ELF-1 (cell line): Measurements from ENCODE around the gene TAS2R50.
"Not testable (repeated sequence)": the region's sequence is repeated elsewhere in the genome, so short reads cannot be mapped to it uniquely, and the experiment has no call there.

Experiments used
- DNase-seq: peaks from one replicate; pipeline ENCODE4 v3.0.0-alpha.2; 2016; ENCODE audit warnings: low read depth, low spot score

TAS2R50 gene

DNA sequence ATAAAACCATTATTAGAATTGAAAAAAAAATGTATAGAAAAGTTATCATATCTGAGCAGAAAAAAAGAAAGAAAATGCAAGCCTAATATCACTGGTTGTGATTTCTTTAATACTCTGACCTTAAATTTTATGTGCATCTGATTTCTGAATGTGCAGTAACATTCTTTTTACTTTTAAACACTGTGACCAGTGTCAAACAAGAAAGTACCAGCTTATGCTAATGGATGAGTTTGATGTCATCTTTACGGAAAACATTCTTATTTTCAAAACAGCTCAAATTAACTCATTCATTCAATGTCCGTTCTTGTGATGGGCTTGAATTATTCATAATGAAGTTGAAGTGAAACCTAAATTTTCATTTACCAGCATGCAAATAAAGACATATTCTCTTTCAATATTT lies at the start of gene TAS2R50:
TSS of gene TAS2R50 (minus strand) at position 101 of the 400 bp plus-strand sequence. CDS start at position 49, 52 bp downstream.
- DNase-seq = no peak

DNA sequence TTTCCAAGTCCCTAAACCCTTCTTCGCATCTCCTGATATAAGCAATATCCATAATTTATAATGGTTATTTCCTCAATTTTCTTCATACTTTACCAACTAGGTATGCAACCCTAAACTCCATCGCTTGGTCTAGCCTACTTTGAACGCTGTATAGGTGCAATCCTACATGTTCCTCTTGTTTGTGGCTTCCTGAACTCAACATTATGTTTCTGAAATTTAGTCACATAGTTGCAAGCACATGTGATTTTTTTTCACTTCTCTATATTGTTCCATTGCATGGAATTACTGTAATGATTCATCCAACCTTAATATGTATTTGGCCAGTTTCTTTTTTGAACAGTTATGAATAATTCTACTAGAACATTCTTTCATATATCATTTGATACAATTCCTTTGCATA lies 47.2 kb upstream of the TAS2R50 start:
- not testable (repeated sequence) for DNase-seq

GRCh38 chr12:11031307-11031706 lies 44.6 kb upstream of the TAS2R50 start, which contains the start of gene TAS2R31:
TSS of gene TAS2R31 (minus strand) at chr12:11031407. CDS start at chr12:11031335, 72 bp downstream.
- no peak for DNase-seq

- peak; percentile 30 for DNase-seq
These were observed 39.4 kb upstream of the TAS2R50 start for GRCh38 chr12:11026118-11026517.

DNA sequence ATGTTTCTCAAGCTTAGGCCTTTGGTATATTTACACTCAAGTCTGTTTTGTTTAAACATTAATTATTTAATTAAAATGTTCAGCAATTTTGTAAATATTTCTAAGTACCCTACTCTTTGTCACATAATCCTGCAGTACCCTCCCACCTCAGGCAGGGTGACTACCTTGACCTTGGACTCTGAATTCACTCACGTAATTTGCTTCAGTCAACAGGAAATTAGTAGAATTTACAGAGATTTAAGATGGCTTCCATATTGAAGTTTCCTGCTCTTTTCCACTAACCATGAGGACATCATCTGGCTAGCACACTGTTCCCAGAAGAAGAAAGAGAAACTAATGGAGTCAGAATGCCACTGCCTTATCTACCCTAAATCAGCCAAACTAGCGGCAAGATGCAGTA lies 36.7 kb upstream of the TAS2R50 start:
- DNase-seq = no peak

GRCh38 chr12:11022520-11022919 lies 35.8 kb upstream of the TAS2R50 start, which contains the start of gene TAS2R19:
TSS of gene TAS2R19 (minus strand) at chr12:11022620. CDS start at chr12:11022571, 49 bp downstream.
- no peak for DNase-seq

- no peak for DNase-seq
These were observed 30.2 kb upstream of the TAS2R50 start for GRCh38 chr12:11016937-11017336.

DNA sequence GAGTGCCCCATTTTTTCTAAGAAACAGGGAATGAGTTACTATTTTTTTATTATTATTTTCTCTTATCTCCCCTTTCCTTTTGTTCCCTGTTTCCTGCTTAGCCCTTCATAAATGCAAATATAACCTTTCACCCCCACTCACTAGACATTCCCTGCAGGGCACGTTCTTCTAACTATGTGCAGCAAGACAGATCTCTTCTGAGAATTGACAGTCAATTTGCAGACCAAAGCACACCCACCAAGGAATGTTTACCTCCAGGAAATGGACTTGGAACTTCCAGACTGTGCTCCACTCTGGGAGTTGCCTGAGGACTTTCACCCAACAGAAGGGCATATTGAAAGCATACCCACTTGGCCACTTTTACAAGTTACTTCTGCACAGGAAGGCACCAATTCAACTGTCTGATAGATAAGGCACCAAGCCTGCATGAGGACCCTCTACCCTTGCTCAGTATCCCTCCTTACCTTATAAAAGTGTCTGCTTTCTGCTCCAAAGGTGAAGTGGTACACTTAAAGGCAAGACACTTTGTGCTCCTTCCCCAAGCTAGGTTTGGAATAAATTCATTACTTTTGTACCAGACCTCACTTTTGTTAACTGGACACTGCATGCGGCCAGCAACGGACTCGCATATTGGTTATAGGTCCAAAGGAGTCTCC lies 29.2 kb upstream of the TAS2R50 start:
- DNase-seq = peak; percentile 22

DNA sequence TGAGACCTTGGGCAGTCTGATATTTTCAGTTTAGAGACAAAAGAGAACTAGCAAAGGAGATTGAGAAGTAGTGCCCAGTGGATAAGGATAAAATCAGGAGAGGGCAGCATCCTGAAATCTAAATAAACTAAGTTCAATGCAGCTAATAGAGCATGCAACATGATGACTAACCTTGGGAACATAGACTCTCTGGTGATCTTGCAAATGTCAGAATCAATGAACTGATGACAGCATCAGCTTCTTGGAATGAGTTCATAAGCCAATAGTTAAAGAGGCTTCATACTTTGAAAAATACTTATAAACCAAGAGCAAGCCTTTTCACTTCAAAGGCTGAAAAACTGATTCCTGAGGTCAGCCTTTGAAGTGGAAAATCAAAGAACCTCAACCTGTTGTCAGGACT lies 27.5 kb upstream of the TAS2R50 start:
- DNase-seq = no peak

- DNase-seq = no peak
These were observed 20.9 kb upstream of the TAS2R50 start for GRCh38 chr12:11007608-11008007.

DNA sequence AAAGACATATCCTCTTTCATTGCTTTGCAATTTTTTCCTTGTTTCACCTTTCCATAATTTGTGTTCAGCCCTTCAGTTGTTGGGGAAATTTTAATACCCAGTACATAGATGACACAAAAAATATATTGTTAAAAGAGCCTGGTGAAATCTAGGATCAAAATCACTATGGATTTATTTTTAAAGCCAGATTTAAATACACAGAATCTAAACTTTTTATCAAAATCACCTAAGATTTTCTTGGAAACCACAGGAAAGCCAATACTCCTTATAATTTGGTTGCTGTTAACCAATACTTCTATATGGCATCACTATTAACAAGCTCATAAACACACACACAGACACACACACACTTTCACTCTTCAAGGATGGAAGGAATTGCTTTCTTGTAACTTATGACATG lies 11.5 kb upstream of the TAS2R50 start, which contains the start of gene TAS2R20:
TSS of gene TAS2R20 (minus strand) at position 101 of the 400 bp plus-strand sequence. CDS start 429 bp downstream, outside the sequence.
- no peak for DNase-seq

DNA sequence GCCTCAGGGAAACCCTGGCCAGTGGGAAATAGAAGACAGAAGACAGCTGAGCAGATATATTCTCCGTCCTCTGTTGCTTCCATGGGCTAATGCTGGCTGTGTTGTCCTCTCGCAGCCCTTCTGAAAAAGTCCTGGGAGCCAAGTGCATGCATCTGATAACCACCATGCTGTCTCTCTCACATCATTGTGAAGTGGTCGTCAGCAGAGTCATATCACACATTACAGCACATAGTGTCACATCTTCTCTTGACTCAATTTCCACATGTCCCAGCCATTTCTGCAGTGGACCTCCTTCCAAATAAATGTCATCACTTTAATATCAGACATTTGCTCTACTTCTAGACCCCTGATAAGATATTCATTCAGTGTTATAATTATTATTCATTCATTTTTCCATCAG lies 7.6 kb upstream of the TAS2R50 start:
- no peak for DNase-seq

GRCh38 chr12:10989107-10989506 lies 2.4 kb upstream of the TAS2R50 start:
- no peak for DNase-seq

DNA sequence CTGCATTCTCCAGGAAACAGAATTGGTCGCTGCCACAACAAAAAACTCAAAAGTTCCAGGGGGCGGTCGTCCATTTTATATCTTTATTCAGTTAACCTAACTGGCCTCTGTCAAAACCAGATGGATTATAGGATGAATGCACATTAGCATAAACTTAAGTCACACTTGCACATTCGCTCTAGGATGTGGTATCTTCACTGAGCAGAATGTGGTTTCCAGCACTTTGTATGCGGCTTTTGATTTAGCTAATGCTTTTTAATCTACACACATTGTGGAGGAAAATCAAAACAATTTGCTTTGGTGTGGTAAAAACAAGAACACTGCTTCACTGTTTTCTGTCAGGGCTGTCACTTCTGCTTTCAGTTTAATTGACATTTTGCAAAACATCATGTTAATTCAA lies 4.5 kb downstream of the TAS2R50 start:
- no peak for DNase-seq

GRCh38 chr12:10974965-10975364 lies 11.7 kb downstream of the TAS2R50 start:
- DNase-seq = no peak

DNA sequence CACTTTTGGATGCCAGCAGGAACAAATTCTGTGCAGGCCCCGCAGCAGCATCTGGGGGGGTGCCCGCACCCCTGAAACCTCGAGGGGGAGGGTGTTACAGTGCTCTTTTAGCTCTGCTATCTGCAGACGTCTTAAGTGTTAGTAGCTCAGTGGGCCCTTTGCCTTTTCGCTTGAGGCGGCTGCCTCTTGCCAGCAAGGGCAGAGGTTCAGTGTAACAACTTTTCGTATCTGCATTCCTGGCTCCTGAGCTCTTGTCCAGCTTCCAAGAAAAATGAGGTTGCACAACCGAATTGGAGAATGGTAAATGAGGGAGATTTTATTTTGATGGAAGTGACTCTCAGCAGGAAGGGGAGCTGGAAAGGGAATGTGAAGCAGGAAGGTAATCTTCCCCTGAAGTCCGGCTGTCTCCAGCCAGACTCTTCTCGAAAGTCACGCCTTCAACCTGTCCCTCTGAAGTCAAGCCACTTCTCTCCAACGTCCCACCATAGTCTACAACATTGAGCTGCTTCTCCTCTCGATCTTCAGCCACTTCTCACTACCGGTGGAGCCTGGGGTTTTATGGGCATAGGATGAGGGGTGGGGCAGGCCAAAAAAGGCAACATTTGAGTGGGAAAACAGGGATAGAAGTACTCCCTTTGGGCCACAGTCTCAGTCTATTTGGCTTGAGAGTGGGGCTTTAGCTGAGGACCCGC lies 17.8 kb downstream of the TAS2R50 start:
- no peak for DNase-seq

- DNase-seq = no peak
These were observed 19.3 kb downstream of the TAS2R50 start for GRCh38 chr12:10967409-10967808.

GRCh38 chr12:10966314-10966713 lies 20.4 kb downstream of the TAS2R50 start:
- no peak for DNase-seq

- no peak for DNase-seq
These were observed 21.2 kb downstream of the TAS2R50 start for GRCh38 chr12:10965476-10965875.

GRCh38 chr12:10960211-10960610 lies 26.5 kb downstream of the TAS2R50 start:
- no peak for DNase-seq

- no peak for DNase-seq
These were observed 26.9 kb downstream of the TAS2R50 start for GRCh38 chr12:10959804-10960203.

DNA sequence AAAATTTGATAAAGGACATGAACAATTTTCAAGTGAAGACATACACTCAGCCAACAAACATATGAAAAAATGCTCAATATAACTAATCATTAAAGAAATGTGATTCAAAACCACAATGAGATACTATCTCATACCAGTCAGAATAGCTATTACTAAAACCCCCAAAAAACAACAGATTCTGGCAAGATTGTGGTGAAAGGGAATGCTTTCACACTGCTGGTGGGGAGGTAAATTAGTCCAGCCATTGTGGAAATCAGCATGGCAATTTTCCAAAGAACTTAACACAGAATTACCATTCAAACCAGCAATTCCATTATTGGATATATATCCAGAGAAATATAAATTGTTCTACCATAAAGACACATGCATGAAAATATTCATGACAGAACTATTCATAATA lies 29.0 kb downstream of the TAS2R50 start:
- no peak for DNase-seq

GRCh38 chr12:10956085-10956484 lies 30.6 kb downstream of the TAS2R50 start:
- no peak for DNase-seq
